ENCODE results near the gene CPNE5.

DNA sequence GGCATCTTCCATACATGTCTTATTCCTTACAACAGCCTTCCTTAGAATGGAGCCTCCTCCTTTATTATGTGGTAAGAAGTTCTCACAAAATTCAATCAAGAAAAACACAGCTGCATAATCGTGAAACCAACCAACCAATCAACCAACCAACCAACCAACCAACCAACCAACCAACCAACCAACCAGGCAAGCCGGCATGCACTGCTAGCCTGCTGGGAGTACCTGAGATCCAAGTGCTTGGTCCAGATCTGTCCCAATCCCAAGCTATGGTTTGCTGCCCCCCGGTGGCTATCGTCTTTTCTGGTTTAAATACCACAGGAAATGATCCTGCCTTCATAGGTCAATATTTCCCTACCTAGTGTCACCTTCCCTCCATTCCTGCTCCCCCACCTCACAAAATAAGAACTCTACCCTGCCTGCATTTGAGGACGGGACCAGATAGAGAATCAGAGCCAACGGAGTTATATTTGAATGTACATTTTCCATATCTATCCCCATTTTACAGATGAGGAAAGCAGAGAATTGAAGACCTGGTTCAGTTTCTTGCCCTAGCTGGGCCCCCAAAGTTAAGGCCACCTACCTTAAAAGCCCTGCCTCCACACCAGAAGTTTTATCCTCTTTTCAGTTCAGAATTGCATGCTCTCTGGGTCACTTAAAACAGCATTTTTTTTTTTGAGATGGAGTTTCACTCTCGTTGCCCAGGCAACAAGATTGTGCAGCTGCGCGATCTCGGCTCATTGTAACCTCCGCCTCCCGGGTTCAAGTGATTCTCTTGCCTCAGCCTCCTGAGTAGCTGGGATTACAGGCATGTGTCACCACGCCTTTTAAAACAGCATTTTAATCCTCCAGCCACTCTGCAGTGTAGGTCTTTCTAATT is 114.5 kb downstream of the CPNE5 start:
- TF ChIP-seq CTCF (IDR thresholded peaks at IDR 0.05): peak; percentile 38 to 81 (median 64)
- TF ChIP-seq POLR2A (IDR thresholded peaks at IDR 0.05): no peak

All from Peyer's patch (tissue), 4 donors.